Activated CD4-positive, alpha-beta T cell treated with anti-CD3 and anti-CD28 coated beads, Interleukin-2, amount 10 ng/mL, durations not matched to agents 24 days and 14 days (primary cell): ENCODE results near the gene RHOA. TPM values are rescaled to one million over a fixed set of nuclear protein-coding genes. Genes with fewer than 3 reads are reported as not detected.
A peak's percentile ranks its signal among the peaks of the same experiment; 100 is the strongest.
"Not testable (repeated sequence)": the region's sequence is repeated elsewhere in the genome, so short reads cannot be mapped to it uniquely, and the experiment has no call there.

Experiments
- DNase-seq: peaks from one replicate; pipeline ENCODE4 v3.0.0; 2022
- H3K27ac Mint-ChIP-seq: one replicate; pipeline ENCODE4 v1.8.0; 2022; ENCODE audit warnings: mild to moderate bottlenecking, mixed read lengths
- H3K27me3 Mint-ChIP-seq: one replicate; pipeline ENCODE4 v1.8.0; 2022; ENCODE audit warnings: mixed read lengths
- H3K36me3 Mint-ChIP-seq: one replicate; pipeline ENCODE4 v1.8.0; 2022; ENCODE audit warnings: low read depth, mild to moderate bottlenecking, mixed read lengths
- H3K4me1 Mint-ChIP-seq: one replicate; pipeline ENCODE4 v1.8.0; 2021; ENCODE audit warnings: mixed read lengths
- H3K4me3 Mint-ChIP-seq: one replicate; pipeline ENCODE4 v1.8.0; 2022; ENCODE audit warnings: mild to moderate bottlenecking, moderate library complexity, mixed read lengths
- H3K9me3 Mint-ChIP-seq: one replicate; pipeline ENCODE4 v1.8.0; 2021; ENCODE audit warnings: mixed read lengths
- intact Hi-C: fragments of 100-400 bp; cut with micrococcal nuclease; formaldehyde crosslinking; loops from one replicate; pipeline ENCODE4 v1.15.1; 2023
- total RNA-seq: library from RNA; stranded (reverse); gene quantifications from 2 replicates; pipeline ENCODE4 v1.2.3, GENCODE V29; 2022

RHOA gene
- total RNA-seq, 1 donor from 2014 or later: 391 TPM

DNA sequence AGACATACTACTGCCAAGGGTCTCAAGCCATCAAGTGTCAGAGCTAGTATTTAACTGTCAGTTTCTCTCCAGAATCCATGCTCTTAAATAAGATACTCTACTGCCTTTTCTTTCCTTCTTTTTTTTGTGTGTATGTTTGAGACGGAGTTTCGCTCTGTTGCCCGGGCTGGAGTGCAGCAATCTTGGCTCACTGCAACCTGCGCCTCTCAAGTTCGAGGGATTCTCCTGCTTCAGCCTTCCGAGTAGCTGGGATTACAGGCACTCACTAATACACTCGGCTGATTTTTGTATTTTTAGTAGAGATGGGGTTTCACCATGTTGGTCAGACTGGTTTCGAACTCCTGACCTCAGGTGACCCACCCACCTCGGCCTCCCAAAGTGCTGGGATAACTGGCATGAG is 6.2 kb downstream of the RHOA start:
- intact Hi-C loops, H3K4me3 Mint-ChIP-seq, H3K27me3 Mint-ChIP-seq, H3K9me3 Mint-ChIP-seq, DNase-seq: not testable (repeated sequence)
- peaks cover 36% of the 10 kb centered on the region for H3K36me3 Mint-ChIP-seq
- H3K4me1 Mint-ChIP-seq: peaks cover 44% of the 10 kb centered on the region
- H3K27ac Mint-ChIP-seq: peak overlapping the region; percentile 30

DNA sequence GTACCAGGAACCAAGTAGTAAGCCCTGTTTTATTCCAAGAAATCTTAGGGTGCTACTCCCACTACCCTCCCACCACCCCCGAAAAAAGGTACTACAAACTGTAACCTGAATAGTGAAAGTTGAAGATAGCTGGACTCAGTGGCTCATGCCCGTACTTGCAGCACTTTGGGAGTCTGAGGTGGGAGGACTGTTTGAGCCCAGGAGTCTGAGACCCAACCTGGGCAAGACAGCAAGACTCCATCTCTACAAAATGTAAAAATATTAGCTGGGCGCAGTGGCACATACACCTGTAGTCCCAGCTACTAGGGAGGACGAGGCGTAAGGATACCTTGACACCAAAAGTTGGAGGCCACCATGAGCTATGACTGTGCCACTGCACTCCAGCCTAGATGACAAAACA is 7.9 kb downstream of the RHOA start:
- no peaks in the 10 kb centered on the region for H3K27me3 Mint-ChIP-seq
- peaks cover 36% of the 10 kb centered on the region for H3K36me3 Mint-ChIP-seq
- peaks cover 39% of the 10 kb centered on the region for H3K4me1 Mint-ChIP-seq

GRCh38 chr3:49401766-49402165 is 10.0 kb downstream of the RHOA start:
- Mint-ChIP-seq H3K4me3 (no peak overlapping the region), H3K27me3 (no peaks in the 10 kb centered on the region), H3K4me1 (peaks cover 30% of the 10 kb centered on the region), H3K9me3 (no peaks in the 10 kb centered on the region), H3K36me3 (peaks cover 42% of the 10 kb centered on the region), H3K27ac (peak overlapping the region; percentile 25)
- intact Hi-C loops: no loop called here
- DNase-seq: no peak

More for the DNA sequence above, 7.9 kb downstream of the RHOA start:
- Mint-ChIP-seq H3K27ac (no peak overlapping the region), H3K9me3 (no peaks in the 10 kb centered on the region), H3K4me3 (no peak overlapping the region)
- intact Hi-C loops: no loop called here
- DNase-seq: no peak

DNA sequence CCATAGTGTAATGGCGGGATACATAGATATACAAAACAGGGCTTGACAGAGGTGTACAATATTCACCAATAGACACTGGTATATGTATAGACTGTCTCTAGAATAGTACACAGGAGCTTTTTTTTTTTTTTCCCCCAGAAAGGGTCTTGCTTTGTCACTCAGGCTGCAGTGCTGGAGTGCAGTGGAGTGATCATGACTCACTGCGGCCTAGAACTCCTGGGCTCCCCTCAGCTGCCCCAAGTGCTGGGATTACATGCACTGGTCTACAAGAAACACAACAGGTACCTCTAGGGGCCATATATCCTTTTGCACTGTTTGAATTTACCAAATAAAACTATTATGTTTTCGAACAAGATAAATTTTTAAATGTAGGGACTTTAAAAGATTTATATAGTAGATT is 12.3 kb downstream of the RHOA start:
- Mint-ChIP-seq H3K27me3 (no peaks in the 10 kb centered on the region), H3K4me1 (peaks cover 24% of the 10 kb centered on the region), H3K4me3 (no peak overlapping the region), H3K9me3 (no peaks in the 10 kb centered on the region), H3K27ac (no peak overlapping the region), H3K36me3 (peaks cover 43% of the 10 kb centered on the region)
- intact Hi-C loops: no loop called here
- DNase-seq: no peak

DNA sequence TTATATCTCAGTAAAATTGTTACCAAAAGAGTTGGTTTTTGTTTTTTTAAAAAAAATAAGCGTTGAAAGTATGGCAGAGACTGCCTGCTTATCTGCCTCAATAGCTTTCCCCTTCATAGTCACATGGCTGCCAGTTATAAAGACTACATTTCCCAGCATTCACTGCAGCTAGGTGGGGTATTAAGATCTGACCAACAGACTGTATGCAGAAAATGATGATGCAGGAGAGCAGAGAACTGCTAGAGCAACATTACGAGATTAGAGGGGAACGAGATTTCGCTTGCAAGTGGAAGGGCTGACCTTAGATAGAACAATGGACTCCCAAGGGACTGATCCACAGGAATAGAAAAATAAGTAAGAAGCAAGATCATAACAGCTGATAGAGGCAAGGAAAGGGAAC is 14.3 kb downstream of the RHOA start:
- Mint-ChIP-seq H3K27ac (peak overlapping the region; percentile 6), H3K36me3 (peaks cover 41% of the 10 kb centered on the region)

DNA sequence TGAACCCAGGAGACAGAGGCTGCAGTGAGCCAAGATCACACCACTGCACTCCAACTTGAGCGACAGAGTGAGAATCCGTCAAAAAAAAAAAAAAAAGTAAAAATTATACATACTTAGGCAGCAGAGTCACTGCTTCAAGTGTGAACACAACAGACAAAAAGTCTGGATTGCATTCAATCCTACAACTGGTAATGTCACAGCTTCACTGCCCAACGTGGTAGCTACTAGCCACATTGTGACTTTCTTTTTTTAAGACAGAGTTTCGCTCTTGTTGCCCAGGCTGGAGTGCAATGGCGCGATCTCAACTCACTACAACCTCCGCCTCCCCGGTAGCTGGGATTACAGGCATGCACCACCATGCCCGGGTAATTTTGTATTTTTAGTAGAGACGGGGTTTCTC is 20.5 kb downstream of the RHOA start:
- intact Hi-C loops, H3K9me3 Mint-ChIP-seq, DNase-seq, H3K27ac Mint-ChIP-seq, H3K4me3 Mint-ChIP-seq, H3K27me3 Mint-ChIP-seq: not testable (repeated sequence)
- peaks cover 34% of the 10 kb centered on the region for H3K36me3 Mint-ChIP-seq
- H3K4me1 Mint-ChIP-seq: peaks cover 24% of the 10 kb centered on the region

More for the DNA sequence above, 14.3 kb downstream of the RHOA start:
- Mint-ChIP-seq H3K27me3 (no peaks in the 10 kb centered on the region), H3K9me3 (no peaks in the 10 kb centered on the region), H3K4me1 (peaks cover 31% of the 10 kb centered on the region), H3K4me3 (no peak overlapping the region)
- DNase-seq: no peak
- intact Hi-C loops: no loop called here

- intact Hi-C loops: no loop called here
- no peak for DNase-seq
- no peaks in the 10 kb centered on the region for H3K9me3 Mint-ChIP-seq
- H3K27ac Mint-ChIP-seq: no peak overlapping the region
- H3K36me3 Mint-ChIP-seq: peaks cover 26% of the 10 kb centered on the region
- peaks cover 21% of the 10 kb centered on the region for H3K4me1 Mint-ChIP-seq
- H3K4me3 Mint-ChIP-seq: no peak overlapping the region
- no peaks in the 10 kb centered on the region for H3K27me3 Mint-ChIP-seq
These were observed 22.5 kb downstream of the RHOA start for GRCh38 chr3:49389297-49389696.

- peak overlapping the region; percentile 48 for H3K27ac Mint-ChIP-seq
These were observed 23.4 kb downstream of the RHOA start for GRCh38 chr3:49388289-49388820.

GRCh38 chr3:49387721-49388120 is 24.1 kb downstream of the RHOA start:
- Mint-ChIP-seq H3K27ac (peak overlapping the region; percentile 10), H3K4me1 (peaks cover 21% of the 10 kb centered on the region), H3K9me3 (no peaks in the 10 kb centered on the region), H3K4me3 (no peak overlapping the region), H3K36me3 (peaks cover 31% of the 10 kb centered on the region), H3K27me3 (no peaks in the 10 kb centered on the region)
- DNase-seq: no peak
- intact Hi-C loops: no loop called here

More at GRCh38 chr3:49388289-49388820, 23.4 kb downstream of the RHOA start:
- intact Hi-C loops: no loop called here
- DNase-seq: no peak
- Mint-ChIP-seq H3K9me3 (no peaks in the 10 kb centered on the region), H3K4me3 (no peak overlapping the region), H3K27me3 (no peaks in the 10 kb centered on the region), H3K36me3 (peaks cover 32% of the 10 kb centered on the region), H3K4me1 (peaks cover 24% of the 10 kb centered on the region)

- Mint-ChIP-seq H3K9me3 (no peaks in the 10 kb centered on the region), H3K4me1 (peaks cover 19% of the 10 kb centered on the region), H3K36me3 (peaks cover 28% of the 10 kb centered on the region), H3K4me3 (no peak overlapping the region), H3K27ac (no peak overlapping the region), H3K27me3 (no peaks in the 10 kb centered on the region)
- intact Hi-C loops: no loop called here
- DNase-seq: no peak
These were observed 25.6 kb downstream of the RHOA start for GRCh38 chr3:49386056-49386756.

- Mint-ChIP-seq H3K9me3 (no peaks in the 10 kb centered on the region), H3K36me3 (peaks cover 28% of the 10 kb centered on the region), H3K27ac (no peak overlapping the region), H3K27me3 (no peaks in the 10 kb centered on the region), H3K4me3 (no peak overlapping the region), H3K4me1 (peaks cover 19% of the 10 kb centered on the region)
- intact Hi-C loops: no loop called here
- DNase-seq: no peak
These were observed 26.2 kb downstream of the RHOA start for GRCh38 chr3:49385617-49386016.

DNA sequence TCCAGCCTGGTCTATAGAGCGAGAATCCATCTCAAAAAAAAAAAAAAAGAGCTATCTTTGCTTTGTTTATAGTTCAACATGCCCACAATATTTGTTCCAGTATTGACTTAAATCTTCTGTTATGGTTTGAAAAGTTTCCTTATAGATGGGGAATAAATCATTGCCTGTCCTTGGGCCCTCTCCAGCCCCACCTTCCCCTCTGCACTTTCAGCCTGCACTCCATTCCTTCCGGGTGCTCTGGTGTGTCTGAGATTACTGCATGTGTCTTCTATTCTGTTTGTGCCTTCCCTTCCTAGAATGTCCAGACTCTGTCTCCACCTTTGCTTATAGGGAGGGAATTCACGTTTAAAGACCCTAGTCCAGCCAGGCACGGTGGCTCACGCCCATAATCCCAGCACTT is 28.4 kb downstream of the RHOA start:
- no peaks in the 10 kb centered on the region for H3K27me3 Mint-ChIP-seq
- peaks cover 31% of the 10 kb centered on the region for H3K36me3 Mint-ChIP-seq
- intact Hi-C loops: no loop called here
- peaks cover 24% of the 10 kb centered on the region for H3K4me1 Mint-ChIP-seq
- DNase-seq: no peak
- H3K27ac Mint-ChIP-seq: peak overlapping the region; percentile 2
- no peak overlapping the region for H3K4me3 Mint-ChIP-seq
- H3K9me3 Mint-ChIP-seq: no peaks in the 10 kb centered on the region

DNA sequence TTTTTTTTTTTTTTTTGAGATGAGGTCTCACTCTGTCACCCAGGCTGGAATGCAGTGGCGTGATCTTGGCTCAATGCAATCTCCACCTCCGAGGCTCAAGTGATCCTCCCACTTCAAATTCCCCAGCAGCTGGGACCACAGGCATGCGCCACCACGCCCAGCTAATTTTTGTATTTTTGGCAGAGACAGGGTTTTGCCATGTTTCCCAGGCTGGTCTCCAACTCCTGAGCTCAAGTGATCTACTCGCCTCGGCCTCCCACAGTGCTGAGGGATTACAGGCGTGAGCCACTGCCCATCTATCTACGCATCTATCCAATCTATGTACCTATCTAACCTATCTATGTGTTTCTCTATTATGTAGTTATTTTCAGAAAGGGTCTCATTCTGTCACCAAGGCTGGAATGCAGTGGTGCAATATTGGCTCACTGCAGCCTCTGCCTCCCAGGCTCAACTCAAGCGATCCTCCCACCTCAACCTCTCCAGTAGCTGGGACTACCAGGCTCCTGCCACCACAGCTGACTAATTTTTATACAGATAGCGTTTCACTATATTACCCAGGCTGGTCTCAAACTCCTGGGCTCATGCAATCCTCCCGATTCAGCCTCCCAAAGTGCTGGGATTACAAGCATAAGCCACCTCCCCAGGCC is 33.4 kb downstream of the RHOA start:
- DNase-seq: no peak
- intact Hi-C loops: no loop called here
- Mint-ChIP-seq H3K4me1 (peaks cover 24% of the 10 kb centered on the region), H3K9me3 (no peaks in the 10 kb centered on the region), H3K36me3 (peaks cover 42% of the 10 kb centered on the region), H3K4me3 (peak overlapping the region; percentile 37), H3K27me3 (no peaks in the 10 kb centered on the region), H3K27ac (peak overlapping the region; percentile 74)

DNA sequence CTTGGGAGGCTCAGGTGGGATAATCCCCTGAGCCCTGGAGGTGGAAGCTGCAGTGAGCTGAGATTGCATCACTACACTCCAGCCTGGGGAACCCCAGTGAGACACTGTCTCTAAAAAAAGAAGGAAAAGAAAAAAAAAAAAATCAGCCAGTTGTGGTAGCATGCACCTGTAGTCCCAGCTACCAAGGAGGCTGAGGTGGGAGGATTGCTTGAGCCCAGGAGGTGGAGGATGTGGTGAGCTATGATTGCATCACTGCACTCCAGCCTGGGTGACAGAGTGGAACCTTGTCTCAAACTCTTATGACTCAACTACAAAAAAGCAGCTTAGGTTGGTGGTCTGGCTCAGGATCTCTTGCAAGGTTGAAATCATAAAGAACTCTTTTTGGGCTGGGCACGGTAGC is 34.3 kb downstream of the RHOA start:
- intact Hi-C loops: no loop called here
- no peaks in the 10 kb centered on the region for H3K9me3 Mint-ChIP-seq

More for the DNA sequence above, 34.3 kb downstream of the RHOA start:
- Mint-ChIP-seq H3K27ac (peak overlapping the region; percentile 70), H3K27me3 (no peaks in the 10 kb centered on the region), H3K4me1 (peaks cover 26% of the 10 kb centered on the region), H3K4me3 (no peak overlapping the region), H3K36me3 (peaks cover 49% of the 10 kb centered on the region)
- DNase-seq: peak; percentile 80
